ENCODE results near the gene ZBTB20.
A peak's percentile ranks its signal among the peaks of the same experiment; 100 is the strongest.

The ZBTB20 gene

GRCh38 chr3:114674036-114674435, 473.1 kb downstream of the ZBTB20 start:
- Histone ChIP-seq H3K79me2 (ENCODE audit: control insufficient read depth, insufficient read depth, low read length, unreplicated experiment) (no peaks in the 10 kb centered on the region), H2AFZ (ENCODE audit: low read length, unreplicated experiment) (no peak overlapping the region), H3K27ac (ENCODE audit: low read depth, low read length) (no peak overlapping the region), H3K36me3 (ENCODE audit: insufficient read depth, low read length) (no peaks in the 10 kb centered on the region), H3K27me3 (ENCODE audit: insufficient read depth, low read length) (no peaks in the 10 kb centered on the region), H3K4me1 (ENCODE audit: control insufficient read depth, insufficient read depth, low read length, unreplicated experiment) (peaks cover 3% of the 10 kb centered on the region), H3K4me3 (ENCODE audit: low read depth, low read length) (no peak overlapping the region)

GRCh38 chr3:114673481-114673880, 473.6 kb downstream of the ZBTB20 start:
- peaks cover 3% of the 10 kb centered on the region for H3K4me1 ChIP-seq (ENCODE audit: control insufficient read depth, insufficient read depth, low read length, unreplicated experiment)
- H2AFZ ChIP-seq (ENCODE audit: low read length, unreplicated experiment) = no peak overlapping the region
- no peak overlapping the region for H3K4me3 ChIP-seq (ENCODE audit: low read depth, low read length)
- H3K79me2 ChIP-seq (ENCODE audit: control insufficient read depth, insufficient read depth, low read length, unreplicated experiment) = no peaks in the 10 kb centered on the region
- H3K27me3 ChIP-seq (ENCODE audit: insufficient read depth, low read length) = no peaks in the 10 kb centered on the region
- no peak overlapping the region for H3K27ac ChIP-seq (ENCODE audit: low read depth, low read length)
- no peaks in the 10 kb centered on the region for H3K36me3 ChIP-seq (ENCODE audit: insufficient read depth, low read length)

GRCh38 chr3:114672692-114673447, 474.2 kb downstream of the ZBTB20 start:
- Histone ChIP-seq H3K27ac (ENCODE audit: low read depth, low read length) (no peak overlapping the region), H3K4me3 (ENCODE audit: low read depth, low read length) (no peak overlapping the region), H3K36me3 (ENCODE audit: insufficient read depth, low read length) (no peaks in the 10 kb centered on the region), H3K79me2 (ENCODE audit: control insufficient read depth, insufficient read depth, low read length, unreplicated experiment) (no peaks in the 10 kb centered on the region), H3K27me3 (ENCODE audit: insufficient read depth, low read length) (no peaks in the 10 kb centered on the region), H2AFZ (ENCODE audit: low read length, unreplicated experiment) (no peak overlapping the region), H3K4me1 (ENCODE audit: control insufficient read depth, insufficient read depth, low read length, unreplicated experiment) (peaks cover 3% of the 10 kb centered on the region)

GRCh38 chr3:114671741-114672510, 475.2 kb downstream of the ZBTB20 start:
- Histone ChIP-seq H3K79me2 (ENCODE audit: control insufficient read depth, insufficient read depth, low read length, unreplicated experiment) (no peaks in the 10 kb centered on the region), H3K36me3 (ENCODE audit: insufficient read depth, low read length) (no peaks in the 10 kb centered on the region), H3K4me1 (ENCODE audit: control insufficient read depth, insufficient read depth, low read length, unreplicated experiment) (peaks cover 3% of the 10 kb centered on the region), H2AFZ (ENCODE audit: low read length, unreplicated experiment) (no peak overlapping the region), H3K27me3 (ENCODE audit: insufficient read depth, low read length) (no peaks in the 10 kb centered on the region), H3K4me3 (ENCODE audit: low read depth, low read length) (no peak overlapping the region), H3K27ac (ENCODE audit: low read depth, low read length) (no peak overlapping the region)

GRCh38 chr3:114669614-114670013, 477.5 kb downstream of the ZBTB20 start:
- no peak overlapping the region for H2AFZ ChIP-seq (ENCODE audit: low read length, unreplicated experiment)
- H3K36me3 ChIP-seq (ENCODE audit: insufficient read depth, low read length) = no peaks in the 10 kb centered on the region
- no peaks in the 10 kb centered on the region for H3K27me3 ChIP-seq (ENCODE audit: insufficient read depth, low read length)
- H3K79me2 ChIP-seq (ENCODE audit: control insufficient read depth, insufficient read depth, low read length, unreplicated experiment) = no peaks in the 10 kb centered on the region
- peaks cover 3% of the 10 kb centered on the region for H3K4me1 ChIP-seq (ENCODE audit: control insufficient read depth, insufficient read depth, low read length, unreplicated experiment)
- H3K4me3 ChIP-seq (ENCODE audit: low read depth, low read length) = no peak overlapping the region
- no peak overlapping the region for H3K27ac ChIP-seq (ENCODE audit: low read depth, low read length)

- Histone ChIP-seq H3K79me2 (ENCODE audit: control insufficient read depth, insufficient read depth, low read length, unreplicated experiment) (no peaks in the 10 kb centered on the region), H3K36me3 (ENCODE audit: insufficient read depth, low read length) (peaks cover 5% of the 10 kb centered on the region), H2AFZ (ENCODE audit: low read length, unreplicated experiment) (no peak overlapping the region), H3K4me1 (ENCODE audit: control insufficient read depth, insufficient read depth, low read length, unreplicated experiment) (no peaks in the 10 kb centered on the region), H3K27ac (ENCODE audit: low read depth, low read length) (no peak overlapping the region), H3K4me3 (ENCODE audit: low read depth, low read length) (no peak overlapping the region), H3K27me3 (ENCODE audit: insufficient read depth, low read length) (no peaks in the 10 kb centered on the region)
These were observed 479.0 kb downstream of the ZBTB20 start for GRCh38 chr3:114668099-114668498.

GRCh38 chr3:114666623-114667022, 480.5 kb downstream of the ZBTB20 start:
- no peak overlapping the region for H2AFZ ChIP-seq (ENCODE audit: low read length, unreplicated experiment)

GRCh38 chr3:114664006-114664405, 483.1 kb downstream of the ZBTB20 start:
- Histone ChIP-seq H2AFZ (ENCODE audit: low read length, unreplicated experiment) (no peak overlapping the region), H3K4me1 (ENCODE audit: control insufficient read depth, insufficient read depth, low read length, unreplicated experiment) (peaks cover 16% of the 10 kb centered on the region), H3K4me3 (ENCODE audit: low read depth, low read length) (no peak overlapping the region), H3K36me3 (ENCODE audit: insufficient read depth, low read length) (peaks cover 5% of the 10 kb centered on the region), H3K27me3 (ENCODE audit: insufficient read depth, low read length) (no peaks in the 10 kb centered on the region), H3K27ac (ENCODE audit: low read depth, low read length) (no peak overlapping the region), H3K79me2 (ENCODE audit: control insufficient read depth, insufficient read depth, low read length, unreplicated experiment) (no peaks in the 10 kb centered on the region)

More at GRCh38 chr3:114666623-114667022, 480.5 kb downstream of the ZBTB20 start:
- H3K27ac ChIP-seq (ENCODE audit: low read depth, low read length) = no peak overlapping the region
- no peaks in the 10 kb centered on the region for H3K79me2 ChIP-seq (ENCODE audit: control insufficient read depth, insufficient read depth, low read length, unreplicated experiment)
- no peaks in the 10 kb centered on the region for H3K27me3 ChIP-seq (ENCODE audit: insufficient read depth, low read length)
- peaks cover 5% of the 10 kb centered on the region for H3K36me3 ChIP-seq (ENCODE audit: insufficient read depth, low read length)
- H3K4me1 ChIP-seq (ENCODE audit: control insufficient read depth, insufficient read depth, low read length, unreplicated experiment) = no peaks in the 10 kb centered on the region
- H3K4me3 ChIP-seq (ENCODE audit: low read depth, low read length) = no peak overlapping the region

GRCh38 chr3:114660808-114661207, 486.3 kb downstream of the ZBTB20 start:
- H2AFZ ChIP-seq (ENCODE audit: low read length, unreplicated experiment) = peak overlapping the region; percentile 19
- no peaks in the 10 kb centered on the region for H3K79me2 ChIP-seq (ENCODE audit: control insufficient read depth, insufficient read depth, low read length, unreplicated experiment)
- H3K36me3 ChIP-seq (ENCODE audit: insufficient read depth, low read length) = peaks cover 5% of the 10 kb centered on the region
- H3K27me3 ChIP-seq (ENCODE audit: insufficient read depth, low read length) = no peaks in the 10 kb centered on the region
- H3K27ac ChIP-seq (ENCODE audit: low read depth, low read length) = 0 out of 2 replicates have a peak overlapping the region, but pooled peaks have one; percentile 46
- no peak overlapping the region for H3K4me3 ChIP-seq (ENCODE audit: low read depth, low read length)
- peaks cover 20% of the 10 kb centered on the region for H3K4me1 ChIP-seq (ENCODE audit: control insufficient read depth, insufficient read depth, low read length, unreplicated experiment)

GRCh38 chr3:114660124-114660523, 487.0 kb downstream of the ZBTB20 start:
- Histone ChIP-seq H2AFZ (ENCODE audit: low read length, unreplicated experiment) (peak overlapping the region; percentile 19), H3K27me3 (ENCODE audit: insufficient read depth, low read length) (no peaks in the 10 kb centered on the region), H3K27ac (ENCODE audit: low read depth, low read length) (peak overlapping the region; percentile 46), H3K4me1 (ENCODE audit: control insufficient read depth, insufficient read depth, low read length, unreplicated experiment) (peaks cover 20% of the 10 kb centered on the region), H3K79me2 (ENCODE audit: control insufficient read depth, insufficient read depth, low read length, unreplicated experiment) (no peaks in the 10 kb centered on the region), H3K4me3 (ENCODE audit: low read depth, low read length) (peak overlapping the region; percentile 63), H3K36me3 (ENCODE audit: insufficient read depth, low read length) (peaks cover 5% of the 10 kb centered on the region)

Measured in ACC112 (cell line).